Gastroesophageal sphincter (tissue), 3 donors: ENCODE measurements around the gene RYR3.

Source experiments
- CTCF ChIP-seq, 4 experiments: fragments of 200-600 bp in 2 of 4; fragments of 450-650 bp in 2 of 4; sonication (generic) in 1 of 4; IDR thresholded peaks; one replicate each; pipeline ENCODE4 v1.5.1; 2017 to 2019; ENCODE audit warnings: antibody characterized with exemption in 4 of 4, mild to moderate bottlenecking in 2 of 4, moderate library complexity in 2 of 4
- POLR2A ChIP-seq, 2 donors: fragments of 450-650 bp; IDR thresholded peaks; one replicate each; pipeline ENCODE4 v1.6.1; 2017; ENCODE audit warnings: antibody characterized with exemption in 2 of 2, mild to moderate bottlenecking in 2 of 2, moderate library complexity in 1 of 2

- TF ChIP-seq POLR2A (IDR thresholded peaks at IDR 0.05): no peak
- no peak for TF ChIP-seq CTCF (IDR thresholded peaks at IDR 0.05)
Observed at GRCh38 chr15:33489335-33489734, 178.6 kb downstream of the RYR3 start.
